DND-41 (cell line): ENCODE measurements around the gene TPI1.

Source experiments
- ATAC-seq: fragments of 200-7000 bp; cut with Tn5 transposase; 3 replicates; pipeline ENCODE4 v1.9.1; 2021; ENCODE audit warnings: low read depth; ENCODE audit not compliant: insufficient read depth
- DNase-seq: peaks from one replicate; pipeline ENCODE4 v3.0.0-alpha.2; 2020
- H2AFZ ChIP-seq: 2 replicates; pipeline ENCODE4 v1.6.0; 2012; ENCODE audit warnings: low read depth, low read length
- H3K27ac ChIP-seq: 2 replicates; pipeline ENCODE4 v1.5.1; 2012; ENCODE audit warnings: low read length, inconsistent platforms
- H3K27me3 ChIP-seq: fragments of 200-600 bp; sonication (generic); 2 replicates; pipeline ENCODE4 v1.6.0; 2012; ENCODE audit warnings: low read length, mild to moderate bottlenecking, inconsistent platforms; ENCODE audit not compliant: insufficient read depth, poor library complexity
- H3K36me3 ChIP-seq: 2 replicates; pipeline ENCODE4 v1.5.1; 2012; ENCODE audit warnings: low read length, inconsistent platforms; ENCODE audit not compliant: insufficient read depth
- H3K4me1 ChIP-seq: 2 replicates; pipeline ENCODE4 v1.5.1; 2012; ENCODE audit warnings: mild to moderate bottlenecking, low read length; ENCODE audit not compliant: insufficient read depth
- H3K4me2 ChIP-seq: 2 replicates; pipeline ENCODE4 v1.6.0; 2012; ENCODE audit warnings: mild to moderate bottlenecking, moderate library complexity, low read length, inconsistent platforms; ENCODE audit not compliant: insufficient read depth
- H3K4me3 ChIP-seq, 2 experiments: fragments of 200-600 bp in 1 of 2; shearing (Covaris generic) in 1 of 2; 2 replicates each; pipeline ENCODE4 v1.5.1; 2012 to 2016; ENCODE audit warnings: inconsistent platforms in 2 of 2, low read length in 2 of 2, mild to moderate bottlenecking in 2 of 2, low read depth in 1 of 2, moderate library complexity in 1 of 2
- H3K79me2 ChIP-seq: 2 replicates; pipeline ENCODE4 v1.6.0; 2012; ENCODE audit warnings: low read length, inconsistent platforms; ENCODE audit not compliant: insufficient read depth
- H3K9ac ChIP-seq: 2 replicates; pipeline ENCODE4 v1.6.0; 2012; ENCODE audit warnings: low read depth, mild to moderate bottlenecking, inconsistent platforms, low read length, moderate library complexity
- H3K9me3 ChIP-seq: 2 replicates; pipeline ENCODE4 v1.5.1; 2012; ENCODE audit warnings: low read length, moderate library complexity, mild to moderate bottlenecking, inconsistent platforms; ENCODE audit not compliant: insufficient read depth, severe bottlenecking
- H4K20me1 ChIP-seq: 2 replicates; pipeline ENCODE4 v1.6.0; 2012; ENCODE audit warnings: low read length; ENCODE audit not compliant: insufficient read depth
- CTCF ChIP-seq: IDR thresholded peaks from 2 replicates; pipeline ENCODE4 v1.5.1; 2012; ENCODE audit warnings: borderline replicate concordance, low read length, moderate library complexity, mild to moderate bottlenecking; ENCODE audit not compliant: poor library complexity, severe bottlenecking; ENCODE audit errors: extremely low read depth
- EZH2 ChIP-seq: IDR thresholded peaks from 3 replicates; pipeline ENCODE4 v1.6.1; 2012; ENCODE audit warnings: borderline replicate concordance, low read depth, mild to moderate bottlenecking, moderate library complexity, low read length, inconsistent platforms; ENCODE audit not compliant: severe bottlenecking

TPI1 gene

GRCh38 chr12:6826734-6827436 lies 40.4 kb upstream of the TPI1 start:
- H4K20me1 ChIP-seq = peaks cover 17% of the 10 kb centered on the region
- no peaks in the 10 kb centered on the region for H3K79me2 ChIP-seq
- no peaks in the 10 kb centered on the region for H3K9me3 ChIP-seq
- no peak for TF ChIP-seq CTCF
- TF ChIP-seq EZH2 = no peak
- no peak overlapping the region for H3K9ac ChIP-seq
- peaks cover 19% of the 10 kb centered on the region for H3K4me1 ChIP-seq
- DNase-seq = no peak
- H2AFZ ChIP-seq = no peak overlapping the region
- ATAC-seq = no peak
- H3K36me3 ChIP-seq = no peaks in the 10 kb centered on the region
- H3K4me2 ChIP-seq = peak overlapping the region; percentile 5; the same call in 1 of the 2 replicates
- H3K4me3 ChIP-seq = no peak overlapping the region
- peaks cover 92% of the 10 kb centered on the region for H3K27me3 ChIP-seq
- H3K27ac ChIP-seq = no peak overlapping the region

GRCh38 chr12:6827437-6827911 lies 39.9 kb upstream of the TPI1 start:
- Histone ChIP-seq H3K79me2 (no peaks in the 10 kb centered on the region), H2AFZ (no peak overlapping the region), H3K4me1 (peaks cover 15% of the 10 kb centered on the region), H3K4me3 (no peak overlapping the region), H3K36me3 (no peaks in the 10 kb centered on the region), H3K27ac (no peak overlapping the region), H3K9me3 (no peaks in the 10 kb centered on the region), H3K4me2 (peak overlapping the region; percentile 5; the same call in 1 of the 2 replicates), H3K27me3 (peaks cover 87% of the 10 kb centered on the region), H3K9ac (no peak overlapping the region), H4K20me1 (peaks cover 13% of the 10 kb centered on the region)
- DNase-seq = peak; percentile 62
- no peak for TF ChIP-seq CTCF
- peak; percentile 45 for TF ChIP-seq EZH2
- ATAC-seq = peak; percentile 53

GRCh38 chr12:6827982-6828780 lies 39.1 kb upstream of the TPI1 start, which contains the start of gene P3H3:
P3H3 (plus strand) TSS chr12:6828407; CDS start chr12:6828441, 34 bp downstream.
- DNase-seq (no peak), ATAC-seq (peak; percentile 15; the same call in 1 of the 3 replicates)
- no peak within 1 kb of the TSS for H2AFZ ChIP-seq
- H3K9me3 ChIP-seq = no peaks in the 10 kb centered on the region
- H3K4me3 ChIP-seq = peak within 1 kb of the TSS in 1 of 2 experiments; percentile 36; a peak in 2 of 4 replicates
- H3K27me3 ChIP-seq = peaks cover 79% of the 10 kb centered on the region
- peaks cover 15% of the 10 kb centered on the region for H3K4me1 ChIP-seq
- H3K27ac ChIP-seq = no peak within 1 kb of the TSS
- TF ChIP-seq CTCF (no peak), EZH2 (peak; percentile 40)
- peak within 1 kb of the TSS; percentile 27; the same call in 1 of the 2 replicates for H3K9ac ChIP-seq
- peaks cover 13% of the 10 kb centered on the region; the same call in 1 of the 2 replicates for H4K20me1 ChIP-seq
- H3K36me3 ChIP-seq = no peaks in the 10 kb centered on the region
- H3K79me2 ChIP-seq = no peaks in the 10 kb centered on the region
- peak within 1 kb of the TSS; percentile 57 for H3K4me2 ChIP-seq
